Iris pigment epithelial cell (primary cell): ENCODE measurements around the gene EML5.

Experiments
- DNase-seq: peaks from one replicate; pipeline ENCODE4 v3.0.0-alpha.2; 2011; ENCODE audit warnings: low read depth

Gene EML5

GRCh38 chr14:88614218-88614907 is 178.4 kb downstream of the EML5 start:
- DNase-seq: peak; percentile 83

GRCh38 chr14:88613552-88614010 is 179.2 kb downstream of the EML5 start:
- DNase-seq: peak; percentile 68

GRCh38 chr14:88612981-88613380 is 179.8 kb downstream of the EML5 start:
- DNase-seq: peak; percentile 27

DNA sequence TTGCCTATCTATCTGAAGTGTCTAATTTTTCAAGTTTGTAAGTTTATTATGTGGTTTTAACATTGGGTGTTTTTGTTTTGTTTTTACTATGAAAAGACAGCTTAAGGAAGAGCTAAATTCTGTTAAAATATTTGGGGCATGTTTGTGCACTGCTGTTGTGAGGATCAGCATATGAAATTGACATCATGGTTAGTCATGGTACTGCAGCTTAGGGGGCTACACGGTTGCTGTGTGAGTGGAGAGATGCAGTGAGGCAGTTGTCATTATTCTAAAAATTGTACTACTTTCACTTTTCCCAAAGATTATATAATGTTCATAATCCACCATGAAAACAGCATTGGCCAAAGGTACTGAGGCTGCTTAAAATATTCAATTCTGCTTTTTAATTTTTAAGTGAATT is 180.9 kb downstream of the EML5 start:
- DNase-seq: peak; percentile 39

GRCh38 chr14:88607829-88608228 is 184.9 kb downstream of the EML5 start:
- DNase-seq: no peak

DNA sequence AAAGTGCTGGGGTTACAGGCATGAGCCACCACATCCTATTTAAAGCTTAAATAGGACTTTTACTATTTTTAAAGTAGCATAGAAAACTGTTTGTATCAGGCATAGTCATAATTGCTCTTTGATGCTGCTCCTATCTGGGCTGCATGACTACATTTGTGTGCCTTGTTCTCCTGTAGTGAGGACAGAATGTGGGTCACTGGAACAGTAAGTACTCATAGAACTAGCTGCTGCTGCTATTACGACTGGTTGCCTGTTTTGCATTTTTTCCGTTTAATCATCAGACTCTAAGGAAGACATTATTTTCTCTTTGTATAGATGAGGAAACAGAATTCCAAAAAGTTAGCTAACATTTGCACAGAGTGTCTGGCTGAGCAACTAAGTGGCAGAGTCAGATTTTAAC is 187.2 kb downstream of the EML5 start:
- peak; percentile 47 for DNase-seq

GRCh38 chr14:88604212-88604611 is 188.5 kb downstream of the EML5 start:
- DNase-seq: no peak

GRCh38 chr14:88599761-88600439 is 192.9 kb downstream of the EML5 start:
- no peak for DNase-seq

- DNase-seq: no peak
These were observed 193.4 kb downstream of the EML5 start for GRCh38 chr14:88599326-88599725.

DNA sequence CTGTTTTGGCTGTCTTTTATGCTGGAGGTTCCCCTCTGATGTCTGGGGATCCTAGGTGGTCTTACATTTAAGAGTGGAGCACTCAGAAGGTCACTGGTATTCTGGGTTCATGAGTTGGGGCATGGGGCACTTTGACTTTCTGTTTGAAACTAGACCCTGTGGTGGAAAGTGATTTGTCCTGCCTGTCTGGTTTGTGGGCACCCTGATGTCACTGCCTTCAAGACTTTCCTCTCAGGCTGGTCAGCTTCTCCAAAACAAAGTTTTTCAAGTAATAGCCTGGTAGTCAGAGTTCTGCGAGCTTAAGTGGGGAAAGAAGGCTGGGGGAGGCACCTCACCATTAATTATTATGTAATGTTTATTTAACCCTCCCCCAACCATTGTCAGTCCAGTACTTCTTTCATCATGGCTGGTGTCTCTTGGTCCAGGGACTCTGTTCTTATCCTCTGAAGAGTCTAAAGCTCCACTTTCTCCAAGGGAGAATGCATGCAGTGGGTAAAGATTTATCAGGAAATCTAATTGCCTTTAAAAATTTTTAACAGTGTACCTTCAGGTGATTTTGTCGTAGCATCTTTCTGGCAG is 194.6 kb downstream of the EML5 start:
- DNase-seq: no peak

DNA sequence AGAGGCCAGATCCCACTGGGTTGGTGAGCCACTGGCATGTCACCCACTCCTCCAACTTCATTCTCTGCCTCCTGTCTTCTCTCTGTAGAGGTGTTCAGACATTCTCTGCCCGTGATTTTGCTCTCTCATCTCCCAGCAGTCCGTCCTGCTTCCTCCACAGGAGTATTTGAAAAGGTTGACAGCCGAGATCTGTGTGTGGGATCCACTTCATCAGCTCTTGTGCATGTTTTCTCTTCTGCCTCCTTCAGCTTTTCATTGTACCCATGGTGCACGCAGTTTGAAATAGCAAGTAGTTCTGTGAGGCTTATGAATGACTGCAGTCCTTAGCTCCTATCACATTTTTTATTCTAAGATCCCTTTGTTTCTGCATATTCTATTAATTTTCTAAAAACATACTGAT is 195.2 kb downstream of the EML5 start:
- no peak for DNase-seq

DNA sequence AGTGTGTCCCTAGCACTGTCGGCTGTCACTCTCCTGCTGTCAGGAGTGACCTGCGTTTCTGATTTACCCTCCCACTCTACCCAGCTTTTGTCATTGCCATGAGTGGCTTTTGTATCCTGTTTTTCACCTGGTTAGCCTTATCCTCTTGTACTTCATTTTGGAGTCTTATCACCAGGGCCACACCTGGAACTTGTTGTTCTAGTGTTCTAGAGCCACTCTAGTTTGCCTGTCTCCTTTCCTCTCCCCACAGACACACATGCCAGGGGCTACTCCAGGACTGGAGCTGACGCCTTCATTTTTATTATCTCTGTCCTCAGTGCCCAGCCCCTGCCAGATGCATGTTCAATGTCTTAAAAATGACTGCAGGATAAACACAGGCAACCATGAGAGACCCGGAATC is 195.7 kb downstream of the EML5 start:
- no peak for DNase-seq

DNA sequence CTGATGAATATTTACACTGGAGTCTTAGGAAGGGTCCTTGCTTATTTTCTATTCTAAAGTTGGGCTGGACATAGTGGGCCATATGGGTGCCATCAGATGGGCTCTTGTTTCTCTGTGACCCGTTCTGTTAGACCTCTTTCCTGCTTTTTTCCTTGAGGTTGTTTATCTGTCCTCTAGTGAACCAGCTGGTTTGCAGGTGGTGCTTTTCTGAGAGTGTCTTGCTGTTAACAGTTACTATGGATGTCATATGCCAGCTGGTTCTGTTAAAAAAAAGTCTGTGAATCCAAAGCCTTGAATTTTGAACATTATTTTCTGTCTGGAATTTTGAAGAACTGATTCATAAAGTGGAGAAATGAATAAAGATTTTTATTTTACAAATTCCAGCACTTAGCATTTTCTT is 200.7 kb downstream of the EML5 start:
- DNase-seq: no peak

DNA sequence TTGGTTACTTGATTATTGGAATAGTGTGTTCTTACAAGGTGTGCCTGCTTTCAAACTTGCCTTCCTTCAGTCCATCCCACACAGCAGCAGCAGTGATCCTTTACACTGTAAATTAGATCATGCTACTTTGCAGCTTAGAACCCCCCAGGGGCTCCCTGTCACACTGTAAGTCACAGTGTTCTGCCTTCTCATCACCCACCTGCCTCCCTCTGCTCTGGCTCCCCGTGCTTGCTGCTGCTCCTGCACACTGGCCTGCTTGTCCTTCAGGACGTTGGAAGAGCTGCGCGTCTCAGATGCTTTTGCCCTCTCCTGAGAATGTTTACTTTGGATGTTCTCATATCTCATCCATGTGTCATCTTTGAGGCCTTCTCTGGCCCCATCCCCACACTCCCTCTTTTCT is 202.6 kb downstream of the EML5 start:
- peak; percentile 84 for DNase-seq

- DNase-seq: no peak
These were observed 204.7 kb downstream of the EML5 start for GRCh38 chr14:88588081-88588480.

- DNase-seq: no peak
These were observed 208.3 kb downstream of the EML5 start for GRCh38 chr14:88584451-88584850.

- no peak for DNase-seq
These were observed 216.5 kb downstream of the EML5 start for GRCh38 chr14:88576222-88576621.

- no peak for DNase-seq
These were observed 220.6 kb downstream of the EML5 start for GRCh38 chr14:88572117-88572516.

GRCh38 chr14:88568196-88568595 is 224.6 kb downstream of the EML5 start:
- DNase-seq: no peak

DNA sequence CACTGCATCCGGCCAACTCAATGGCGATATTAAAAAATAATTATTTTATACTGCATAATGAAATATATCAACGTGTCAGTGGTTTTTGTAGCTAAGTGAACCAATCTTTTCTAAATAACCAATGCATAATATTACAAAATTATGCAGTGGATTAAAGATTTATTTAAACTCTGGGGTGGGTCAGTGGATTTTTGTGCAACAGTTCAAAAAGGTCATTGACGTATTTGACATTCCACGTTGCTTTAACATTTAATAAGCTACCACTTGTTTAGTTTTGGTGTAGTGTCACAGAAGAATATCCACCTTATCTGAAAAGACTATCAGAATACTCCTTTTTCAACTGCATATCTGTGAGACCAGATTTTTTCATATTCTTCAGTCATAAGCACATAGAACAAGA is 227.3 kb downstream of the EML5 start:
- DNase-seq: no peak

DNA sequence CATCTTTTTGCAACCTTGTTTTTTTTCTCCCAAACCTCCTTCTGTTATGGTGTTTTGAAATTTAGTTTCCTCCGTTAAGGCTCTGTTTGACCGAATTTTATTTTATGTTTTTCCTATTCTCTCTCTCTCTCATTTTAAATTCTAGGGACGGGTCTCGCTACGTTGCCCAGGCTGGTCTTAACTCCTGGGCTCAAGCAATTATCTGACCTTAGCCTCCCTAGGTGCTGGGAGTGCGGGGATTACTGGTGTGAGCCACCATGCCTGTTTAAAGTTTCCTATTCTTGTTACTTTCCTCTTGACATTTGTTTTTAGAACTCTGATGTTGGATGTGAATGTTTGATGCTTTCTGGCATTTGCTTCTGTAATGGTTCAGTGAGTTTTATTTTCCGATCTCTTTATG is 228.9 kb downstream of the EML5 start:
- no peak for DNase-seq

- peak; percentile 84 for DNase-seq
These were observed 229.7 kb downstream of the EML5 start, which contains the start of gene ZC3H14 for GRCh38 chr14:88562831-88563686. Gene ZC3H14 (plus strand): TSS chr14:88563037. CDS start chr14:88563134, 97 bp downstream.

- no peak for DNase-seq
These were observed 230.3 kb downstream of the EML5 start for GRCh38 chr14:88562532-88562830.
